ENCODE data around the gene HSPB9.

The HSPB9 gene

GRCh38 chr17:42122371-42123303, at the start of gene HSPB9:
HSPB9 (plus strand) TSS chr17:42122804; CDS start chr17:42122851, 47 bp downstream.
- no peak for DNase-seq

- no peak for DNase-seq
Measured at GRCh38 chr17:42075789-42076188, 46.8 kb upstream of the HSPB9 start.

- DNase-seq: no peak
Measured at GRCh38 chr17:42076797-42077559, 45.6 kb upstream of the HSPB9 start.

GRCh38 chr17:42077755-42078154, 44.8 kb upstream of the HSPB9 start:
- no peak for DNase-seq

GRCh38 chr17:42078396-42079043, 44.1 kb upstream of the HSPB9 start:
- no peak for DNase-seq

GRCh38 chr17:42079541-42079940, 43.1 kb upstream of the HSPB9 start:
- no peak for DNase-seq

- no peak for DNase-seq
Measured at GRCh38 chr17:42081516-42082129, 41.0 kb upstream of the HSPB9 start.

- no peak for DNase-seq
Measured at GRCh38 chr17:42087042-42087701, 35.4 kb upstream of the HSPB9 start.

GRCh38 chr17:42087736-42088705, 34.6 kb upstream of the HSPB9 start:
- DNase-seq: no peak

- DNase-seq: no peak
Measured at GRCh38 chr17:42088736-42089135, 33.9 kb upstream of the HSPB9 start.

GRCh38 chr17:42090964-42091790, 31.4 kb upstream of the HSPB9 start:
- DNase-seq: no peak

- DNase-seq: no peak
Measured at GRCh38 chr17:42092939-42093338, 29.7 kb upstream of the HSPB9 start.

- DNase-seq: no peak
Measured at GRCh38 chr17:42094375-42095069, 28.1 kb upstream of the HSPB9 start.

- no peak for DNase-seq
Measured at GRCh38 chr17:42096360-42097111, 26.1 kb upstream of the HSPB9 start.

GRCh38 chr17:42097691-42098631, 24.6 kb upstream of the HSPB9 start, which contains the start of gene ZNF385C:
ZNF385C (minus strand) TSS chr17:42098473; CDS start chr17:42063056, 35,417 bp downstream.
- DNase-seq: no peak

GRCh38 chr17:42098730-42099399, 23.7 kb upstream of the HSPB9 start:
- no peak for DNase-seq
